HG03432 (cell line): ENCODE data around the gene MCF2L2.
A peak's percentile ranks its signal among the peaks of the same experiment; 100 is the strongest.
"Not testable (repeated sequence)": the region's sequence is repeated elsewhere in the genome, so short reads cannot be mapped to it uniquely, and the experiment has no call there.

ENCODE experiments used
- ATAC-seq: cut with Tn5 transposase; IDR thresholded peaks from one replicate; pipeline ENCODE4 v1.9.1; 2021; ENCODE audit warnings: mild to moderate bottlenecking, moderate library complexity; ENCODE audit not compliant: unreplicated experiment

MCF2L2 gene

GRCh38 chr3:183252118-183252782 is 176.2 kb downstream of the MCF2L2 start:
- ATAC-seq = no peak

DNA sequence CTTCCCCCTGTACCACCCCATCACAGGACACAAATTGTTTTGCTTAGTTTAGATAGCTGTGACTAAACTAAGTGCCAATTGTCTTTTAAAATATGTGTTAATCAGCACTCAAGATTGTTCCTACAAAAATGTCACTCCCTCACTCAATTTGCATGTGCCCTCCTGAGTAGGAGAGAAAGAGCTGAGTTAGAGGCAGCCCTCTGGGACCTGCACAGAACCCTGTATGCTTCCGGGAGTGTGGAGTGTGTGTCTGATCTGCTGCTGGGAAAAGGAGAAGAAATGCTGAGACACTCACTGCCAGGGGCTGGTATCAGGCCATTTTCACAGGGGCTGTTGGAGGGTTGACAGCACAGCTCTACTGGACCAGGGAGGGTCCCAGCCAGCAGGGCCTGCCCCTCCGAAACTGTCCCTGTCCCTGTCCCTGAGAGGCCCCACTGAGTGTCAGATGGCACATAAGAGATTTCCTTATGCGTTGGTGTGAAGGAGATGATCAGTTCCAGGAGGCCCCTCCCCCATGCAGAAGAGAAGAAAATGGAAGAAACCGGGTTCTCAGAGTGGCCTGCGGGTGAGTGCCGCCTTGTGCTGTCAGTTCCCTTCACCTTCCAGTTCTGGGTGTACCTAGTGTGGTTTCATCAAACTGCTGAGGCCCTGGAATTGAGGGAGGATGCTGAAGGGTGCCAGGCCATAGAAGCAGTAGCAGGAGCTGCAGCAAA is 179.3 kb downstream of the MCF2L2 start:
- ATAC-seq = no peak

DNA sequence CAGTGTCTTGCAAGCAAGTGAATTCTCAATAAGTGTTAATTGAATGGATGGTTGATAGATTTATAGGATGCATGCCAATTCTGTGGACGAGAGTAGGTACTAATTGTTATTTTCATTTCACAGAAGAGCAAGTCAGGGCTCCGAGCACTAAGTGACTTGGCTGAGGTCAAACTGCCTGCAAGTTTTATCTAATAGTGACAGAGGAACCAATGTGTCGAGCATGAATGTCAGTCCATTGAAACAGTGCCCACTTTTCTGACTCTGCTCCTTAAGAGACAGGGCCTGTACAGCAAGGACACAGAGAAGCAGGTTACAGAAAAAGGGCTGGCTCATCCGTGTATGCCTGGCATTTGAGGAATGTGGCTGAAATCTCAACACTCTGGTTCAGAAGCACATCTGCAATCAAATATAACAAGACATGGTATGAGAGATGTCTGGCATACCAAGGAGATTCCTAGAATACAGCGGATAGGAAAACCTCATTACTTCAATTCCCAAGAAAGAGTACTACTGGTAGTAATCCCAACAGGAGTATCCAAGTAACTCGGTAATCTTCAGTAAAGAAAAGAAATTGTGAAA is 181.3 kb downstream of the MCF2L2 start:
- no peak for ATAC-seq

- ATAC-seq = no peak
Observed at GRCh38 chr3:183244981-183245476, 183.4 kb downstream of the MCF2L2 start.

DNA sequence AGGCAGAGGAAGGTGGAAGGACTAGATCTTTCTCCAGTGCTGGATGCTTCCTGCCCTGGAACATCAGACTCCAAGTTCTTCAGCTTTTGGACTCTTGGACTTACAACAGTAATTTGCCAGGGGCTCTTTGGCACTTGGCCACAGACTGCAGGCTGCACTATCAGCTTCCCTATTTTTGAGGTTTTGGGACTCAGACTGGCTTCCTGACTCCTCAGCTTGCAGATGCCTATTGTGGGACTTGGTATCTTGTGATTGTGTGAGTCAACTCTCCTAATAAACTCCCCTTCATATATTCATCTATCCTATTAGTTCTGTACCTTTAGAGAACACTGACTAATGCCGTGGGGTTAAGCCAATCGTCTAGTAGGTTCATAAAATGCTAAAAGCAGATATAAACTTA is 184.2 kb downstream of the MCF2L2 start:
- no peak for ATAC-seq

- ATAC-seq = no peak
Observed at GRCh38 chr3:183242431-183242830, 186.0 kb downstream of the MCF2L2 start.

DNA sequence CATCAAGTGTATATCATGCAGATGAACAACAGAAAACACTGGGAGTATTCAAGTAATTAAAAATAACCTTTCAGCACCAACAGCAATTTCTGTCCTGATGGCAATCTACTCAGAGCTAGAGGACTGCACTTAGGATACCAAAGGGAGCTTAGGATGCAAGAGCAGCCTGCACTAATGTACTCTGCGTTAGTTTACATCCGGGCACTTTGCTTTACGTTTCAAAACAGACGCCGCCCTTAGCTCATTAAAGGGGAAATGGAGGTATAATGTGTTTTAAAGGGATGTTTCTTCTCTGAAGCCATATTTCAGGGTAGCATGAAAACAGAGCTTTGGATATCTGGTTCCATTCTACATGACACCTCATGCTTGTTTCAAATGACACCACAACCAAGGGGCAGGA is 189.4 kb downstream of the MCF2L2 start:
- ATAC-seq = no peak

DNA sequence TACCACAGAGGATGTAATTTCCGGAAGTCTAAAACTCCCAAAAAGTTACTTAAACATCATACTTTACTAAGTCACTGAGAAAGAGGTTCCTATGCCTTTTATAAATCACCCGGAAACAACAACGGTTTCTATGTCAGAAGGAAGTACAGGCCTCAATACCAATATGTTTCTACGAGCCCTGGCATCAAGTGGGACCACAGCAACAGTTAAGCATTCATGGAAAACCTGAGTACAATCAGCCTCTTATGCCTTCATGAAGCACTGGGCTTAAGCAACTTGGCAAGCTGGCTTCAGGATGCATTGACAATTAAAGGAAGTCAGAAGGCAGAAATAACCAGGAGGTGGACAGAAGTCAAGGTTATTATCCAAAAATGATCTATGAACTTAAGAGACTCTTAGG is 194.5 kb downstream of the MCF2L2 start:
- ATAC-seq = no peak

DNA sequence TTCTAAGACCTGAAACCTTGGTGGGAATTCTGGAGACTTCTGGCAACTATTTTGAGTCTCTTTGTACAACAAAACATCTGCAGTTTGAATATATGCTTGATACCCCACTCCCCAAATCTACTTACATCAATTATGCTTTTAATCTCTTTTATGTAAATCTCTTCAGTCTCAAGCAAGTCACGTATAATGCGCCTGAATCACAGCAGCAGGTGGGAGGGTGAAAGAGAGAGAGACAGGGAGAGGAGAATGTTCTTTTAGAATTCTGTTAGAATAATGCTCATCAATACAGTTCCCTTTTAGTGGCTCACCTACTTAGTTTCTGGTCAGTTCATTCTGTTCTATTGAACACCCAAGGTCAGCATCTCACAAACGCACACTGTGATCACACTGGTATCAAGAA is 197.6 kb downstream of the MCF2L2 start:
- ATAC-seq = no peak

GRCh38 chr3:183230251-183230650 is 198.2 kb downstream of the MCF2L2 start:
- not testable (repeated sequence) for ATAC-seq

- no peak for ATAC-seq
Observed at GRCh38 chr3:183229178-183229577, 199.2 kb downstream of the MCF2L2 start.

- no peak for ATAC-seq
Observed at GRCh38 chr3:183227586-183227985, 200.8 kb downstream of the MCF2L2 start.

DNA sequence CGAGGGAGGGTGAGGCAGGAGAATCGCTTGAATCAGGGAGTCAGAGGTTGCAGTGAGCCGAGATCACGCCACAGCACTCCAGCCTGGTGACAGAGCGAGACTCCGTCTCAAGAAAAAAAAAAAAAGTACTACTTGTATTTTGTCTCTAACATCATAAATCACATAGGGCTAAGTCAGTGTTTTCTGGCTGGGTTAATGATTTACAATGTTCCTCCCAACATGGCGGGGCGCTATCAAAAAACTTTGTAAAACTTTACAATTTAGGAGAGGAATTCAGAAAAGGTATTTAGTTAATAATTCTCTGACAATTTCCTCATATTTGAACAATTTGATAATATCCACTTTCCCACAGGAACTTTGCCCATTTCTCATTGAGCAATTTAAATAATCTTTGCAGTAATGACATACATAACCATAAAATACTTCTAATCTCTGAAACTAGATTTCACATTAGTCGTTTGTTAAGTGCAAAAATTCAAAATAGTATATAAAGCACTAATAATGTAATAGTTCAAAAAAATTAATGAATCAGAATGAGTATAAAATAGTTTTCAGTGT is 202.0 kb downstream of the MCF2L2 start:
- no peak for ATAC-seq

GRCh38 chr3:183224180-183224970 is 204.0 kb downstream of the MCF2L2 start:
- ATAC-seq = no peak

- no peak for ATAC-seq
Observed at GRCh38 chr3:183222631-183223235, 205.7 kb downstream of the MCF2L2 start.

GRCh38 chr3:183220828-183221227 is 207.6 kb downstream of the MCF2L2 start:
- ATAC-seq = no peak

DNA sequence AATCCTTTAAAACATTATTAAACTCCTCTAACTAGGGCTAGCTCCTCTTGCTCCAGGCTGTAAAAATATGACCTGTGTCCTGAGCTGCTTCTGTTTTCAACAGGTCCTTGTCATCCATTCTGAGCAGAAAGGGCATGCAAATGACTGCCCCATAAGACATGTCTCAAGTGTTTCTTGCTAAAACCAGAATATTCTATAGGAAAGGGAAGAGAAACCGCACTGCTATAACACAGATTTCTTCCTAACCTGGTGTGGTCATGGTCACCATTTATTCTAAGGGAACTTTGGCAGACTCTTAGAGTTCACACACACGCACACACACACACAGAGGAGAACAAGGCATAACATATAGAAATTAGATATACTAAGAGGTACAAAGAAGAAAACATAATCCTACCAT is 209.6 kb downstream of the MCF2L2 start:
- ATAC-seq = no peak

DNA sequence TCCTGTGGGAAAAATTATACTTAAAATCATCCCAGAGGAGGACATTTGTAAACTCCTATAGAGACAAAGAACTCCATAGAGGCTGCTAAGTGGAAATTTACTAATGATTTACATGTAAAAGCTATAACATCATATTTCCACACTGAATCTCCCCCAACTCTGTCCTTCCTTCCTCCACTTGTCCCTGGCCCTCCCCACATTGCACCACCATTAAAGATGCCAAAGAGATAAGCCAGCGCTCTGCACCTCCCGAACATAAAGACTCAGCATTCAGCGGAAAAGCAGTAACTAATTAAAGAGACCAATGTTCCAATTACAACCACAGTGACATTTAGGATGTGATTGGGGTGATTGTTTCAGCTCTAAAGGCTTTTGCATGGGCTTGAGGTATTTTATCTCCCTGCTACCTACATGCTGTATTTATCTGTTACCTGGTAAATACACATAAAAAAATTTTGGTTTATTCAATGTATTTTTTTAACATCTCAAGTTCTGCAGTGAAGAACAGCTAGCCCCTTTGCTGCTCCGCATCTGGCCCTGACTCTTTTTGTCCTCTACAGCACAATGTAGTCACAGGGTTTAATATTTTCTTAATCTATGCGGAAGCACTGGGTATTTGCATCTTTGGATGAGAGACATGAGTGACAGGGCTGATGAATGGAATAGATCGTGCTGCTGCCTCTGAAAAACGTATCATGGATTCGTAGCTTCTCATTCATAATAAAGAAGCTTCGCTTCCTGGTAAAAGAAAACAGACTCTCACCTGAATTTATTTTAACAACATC is 210.7 kb downstream of the MCF2L2 start:
- no peak for ATAC-seq

GRCh38 chr3:183215591-183216202 is 212.7 kb downstream of the MCF2L2 start:
- ATAC-seq = no peak

- ATAC-seq = peak; percentile 55
Observed at GRCh38 chr3:183214277-183214612, 214.2 kb downstream of the MCF2L2 start.
